Suppressor macrophage treated with lipopolysaccharide for 4 hours (primary cell): ENCODE data around the gene LAPTM5.
A peak's percentile ranks its signal among the peaks of the same experiment; 100 is the strongest.

Experiments
- DNase-seq: peaks from one replicate; pipeline ENCODE4 v3.0.0-alpha.2; 2020

Gene LAPTM5

GRCh38 chr1:30755334-30755733, 2.2 kb downstream of the LAPTM5 start:
- no peak for DNase-seq

- peak; percentile 94 for DNase-seq
These were observed 2.8 kb downstream of the LAPTM5 start for GRCh38 chr1:30754684-30755171.

GRCh38 chr1:30753660-30754123, 3.9 kb downstream of the LAPTM5 start:
- DNase-seq = peak; percentile 87

GRCh38 chr1:30753118-30753517, 4.5 kb downstream of the LAPTM5 start:
- DNase-seq = no peak

- DNase-seq = no peak
These were observed 5.0 kb downstream of the LAPTM5 start for GRCh38 chr1:30752651-30752908.

GRCh38 chr1:30751830-30752650, 5.5 kb downstream of the LAPTM5 start:
- no peak for DNase-seq

- no peak for DNase-seq
These were observed 6.8 kb downstream of the LAPTM5 start for GRCh38 chr1:30750731-30751291.

- peak; percentile 77 for DNase-seq
These were observed 7.6 kb downstream of the LAPTM5 start for GRCh38 chr1:30749691-30750583.

GRCh38 chr1:30748699-30749401, 8.7 kb downstream of the LAPTM5 start:
- DNase-seq = no peak

GRCh38 chr1:30748098-30748698, 9.4 kb downstream of the LAPTM5 start:
- no peak for DNase-seq

- DNase-seq = peak; percentile 83
These were observed 10.3 kb downstream of the LAPTM5 start for GRCh38 chr1:30747033-30748008.

GRCh38 chr1:30746212-30747032, 11.2 kb downstream of the LAPTM5 start:
- DNase-seq = no peak

GRCh38 chr1:30745834-30746208, 11.8 kb downstream of the LAPTM5 start:
- no peak for DNase-seq

GRCh38 chr1:30745156-30745833, 12.3 kb downstream of the LAPTM5 start:
- no peak for DNase-seq

- peak; percentile 54 for DNase-seq
These were observed 13.4 kb downstream of the LAPTM5 start for GRCh38 chr1:30744060-30744756.

GRCh38 chr1:30743584-30744059, 14.0 kb downstream of the LAPTM5 start:
- DNase-seq = peak; percentile 81

GRCh38 chr1:30742963-30743559, 14.5 kb downstream of the LAPTM5 start:
- no peak for DNase-seq

- no peak for DNase-seq
These were observed 15.1 kb downstream of the LAPTM5 start for GRCh38 chr1:30742300-30742962.
